HEK293 (cell line): ENCODE measurements around the gene SEC24B.

Experiments
- ATF2 ChIP-seq: fragments of 450-650 bp; formaldehyde crosslinking; IDR thresholded peaks from 2 replicates; pipeline ENCODE4 v1.5.1; 2016; ENCODE audit warnings: missing biosample characterization, missing genetic modification characterization, low read depth
- TCF7L2 ChIP-seq: IDR thresholded peaks from 2 replicates; pipeline ENCODE4 v1.6.1; 2011; ENCODE audit warnings: low read depth, mild to moderate bottlenecking, inconsistent platforms, low read length, moderate library complexity, borderline replicate concordance
- ZFP3 ChIP-seq: fragments of 450-650 bp; formaldehyde crosslinking; IDR thresholded peaks from 2 replicates; pipeline ENCODE4 v1.5.1; 2016; ENCODE audit warnings: low read depth, missing biosample characterization, missing genetic modification characterization
- ZFP37 ChIP-seq: fragments of 450-650 bp; formaldehyde crosslinking; IDR thresholded peaks from 2 replicates; pipeline ENCODE4 v1.5.1; 2016; ENCODE audit warnings: missing biosample characterization, missing genetic modification characterization
- ZFP41 ChIP-seq: fragments of 450-650 bp; formaldehyde crosslinking; IDR thresholded peaks from 2 replicates; pipeline ENCODE4 v1.5.1; 2016; ENCODE audit warnings: missing biosample characterization, missing genetic modification characterization, borderline replicate concordance
- ZIC2 ChIP-seq: fragments of 450-650 bp; formaldehyde crosslinking; IDR thresholded peaks from 2 replicates; pipeline ENCODE4 v1.5.1; 2016; ENCODE audit warnings: missing biosample characterization, missing genetic modification characterization
- ZNF558 ChIP-seq: fragments of 450-650 bp; formaldehyde crosslinking; IDR thresholded peaks from 2 replicates; pipeline ENCODE4 v1.5.1; 2016; ENCODE audit warnings: missing biosample characterization, missing genetic modification characterization
- ZNF660 ChIP-seq: fragments of 450-650 bp; IDR thresholded peaks from 2 replicates; pipeline ENCODE4 v1.5.1; 2018; ENCODE audit warnings: missing biosample characterization, mild to moderate bottlenecking, missing genetic modification characterization
- TF ChIP-seq, protein P1 (sequence below): fragments of 450-650 bp; formaldehyde crosslinking; IDR thresholded peaks from 2 replicates; pipeline ENCODE4 v1.5.1; 2016; ENCODE audit warnings: missing biosample characterization, missing genetic modification characterization
- TF ChIP-seq, protein P2 (sequence below): fragments of 450-650 bp; formaldehyde crosslinking; IDR thresholded peaks from 2 replicates; pipeline ENCODE4 v1.5.1; 2016; ENCODE audit warnings: missing biosample characterization, missing genetic modification characterization

DNA sequence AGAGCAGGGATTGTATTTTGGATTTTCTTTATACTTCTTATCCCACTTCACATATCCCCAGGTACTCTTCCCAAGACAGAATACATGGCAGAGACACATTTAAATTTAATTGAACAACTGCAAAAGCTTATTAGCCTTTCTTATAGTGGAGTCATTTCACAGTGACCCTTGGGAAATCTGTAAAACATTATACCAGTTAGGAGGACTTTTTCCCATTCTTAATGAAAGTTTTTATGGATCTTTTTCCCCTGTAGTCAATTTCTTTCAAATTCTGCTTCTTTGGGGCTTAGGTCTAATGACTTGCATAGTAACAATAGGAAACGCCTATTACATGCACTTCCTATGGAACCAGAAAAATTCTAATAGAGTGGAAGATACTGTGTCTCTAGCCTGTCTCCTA lies 111.8 kb downstream of the SEC24B start:
- TF ChIP-seq, protein P1, sequence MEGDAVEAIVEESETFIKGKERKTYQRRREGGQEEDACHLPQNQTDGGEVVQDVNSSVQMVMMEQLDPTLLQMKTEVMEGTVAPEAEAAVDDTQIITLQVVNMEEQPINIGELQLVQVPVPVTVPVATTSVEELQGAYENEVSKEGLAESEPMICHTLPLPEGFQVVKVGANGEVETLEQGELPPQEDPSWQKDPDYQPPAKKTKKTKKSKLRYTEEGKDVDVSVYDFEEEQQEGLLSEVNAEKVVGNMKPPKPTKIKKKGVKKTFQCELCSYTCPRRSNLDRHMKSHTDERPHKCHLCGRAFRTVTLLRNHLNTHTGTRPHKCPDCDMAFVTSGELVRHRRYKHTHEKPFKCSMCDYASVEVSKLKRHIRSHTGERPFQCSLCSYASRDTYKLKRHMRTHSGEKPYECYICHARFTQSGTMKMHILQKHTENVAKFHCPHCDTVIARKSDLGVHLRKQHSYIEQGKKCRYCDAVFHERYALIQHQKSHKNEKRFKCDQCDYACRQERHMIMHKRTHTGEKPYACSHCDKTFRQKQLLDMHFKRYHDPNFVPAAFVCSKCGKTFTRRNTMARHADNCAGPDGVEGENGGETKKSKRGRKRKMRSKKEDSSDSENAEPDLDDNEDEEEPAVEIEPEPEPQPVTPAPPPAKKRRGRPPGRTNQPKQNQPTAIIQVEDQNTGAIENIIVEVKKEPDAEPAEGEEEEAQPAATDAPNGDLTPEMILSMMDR = no peak
- TF ChIP-seq, protein P2, sequence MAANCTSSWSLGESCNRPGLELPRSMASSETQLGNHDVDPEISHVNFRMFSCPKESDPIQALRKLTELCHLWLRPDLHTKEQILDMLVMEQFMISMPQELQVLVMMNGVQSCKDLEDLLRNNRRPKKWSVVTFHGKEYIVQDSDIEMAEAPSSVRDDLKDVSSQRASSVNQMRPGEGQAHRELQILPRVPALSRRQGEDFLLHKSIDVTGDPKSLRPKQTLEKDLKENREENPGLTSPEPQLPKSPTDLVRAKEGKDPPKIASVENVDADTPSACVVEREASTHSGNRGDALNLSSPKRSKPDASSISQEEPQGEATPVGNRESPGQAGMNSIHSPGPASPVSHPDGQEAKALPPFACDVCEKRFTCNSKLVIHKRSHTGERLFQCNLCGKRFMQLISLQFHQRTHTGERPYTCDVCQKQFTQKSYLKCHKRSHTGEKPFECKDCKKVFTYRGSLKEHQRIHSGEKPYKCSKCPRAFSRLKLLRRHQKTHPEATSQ = no peak
- TF ChIP-seq ZIC2 (no peak), ZFP37 (no peak), ZNF558 (tag by site-specific recombination) (no peak), ZFP41 (tag by site-specific recombination) (no peak), ZNF660 (tag by site-specific recombination) (no peak), TCF7L2 (no peak), ZFP3 (tag by site-specific recombination) (no peak), ATF2 (tag by site-specific recombination) (no peak)
